Endodermal cell (in vitro differentiated cells): Measurements from ENCODE around the gene CCL1. TPM values are rescaled to one million over a fixed set of nuclear protein-coding genes. Genes with fewer than 3 reads are reported as not detected.

Source experiments
- DNase-seq: peaks from one replicate; pipeline ENCODE4 v3.0.0-alpha.2; 2017
- H3K27ac ChIP-seq: 2 replicates; pipeline ENCODE4 v1.5.1; 2013; ENCODE audit warnings: mild to moderate bottlenecking, low read depth, low read length, moderate library complexity
- H3K27me3 ChIP-seq: 2 replicates; pipeline ENCODE4 v1.6.1; 2013; ENCODE audit warnings: mild to moderate bottlenecking, low read length, moderate library complexity; ENCODE audit not compliant: insufficient read depth, control insufficient read depth, poor library complexity, severe bottlenecking
- H3K36me3 ChIP-seq: 2 replicates; pipeline ENCODE4 v1.7.0; 2013; ENCODE audit warnings: mild to moderate bottlenecking, low read length, moderate library complexity; ENCODE audit not compliant: control insufficient read depth, insufficient read depth
- H3K4me1 ChIP-seq: one replicate; pipeline ENCODE4 v1.7.0; 2013; ENCODE audit warnings: low read length; ENCODE audit not compliant: control insufficient read depth, insufficient read depth
- H3K4me3 ChIP-seq: 2 replicates; pipeline ENCODE4 v1.5.1; 2013; ENCODE audit warnings: mild to moderate bottlenecking, low read length, moderate library complexity
- H3K9ac ChIP-seq: 2 replicates; pipeline ENCODE4 v1.6.1; 2013; ENCODE audit warnings: mild to moderate bottlenecking, low read length, moderate library complexity; ENCODE audit not compliant: poor library complexity, severe bottlenecking; ENCODE audit errors: extremely low read depth
- H3K9me3 ChIP-seq: 2 replicates; pipeline ENCODE4 v1.6.1; 2013; ENCODE audit warnings: mild to moderate bottlenecking, low read length, moderate library complexity; ENCODE audit not compliant: control insufficient read depth
- H3K27ac Mint-ChIP-seq: 2 replicates; pipeline ENCODE4 v1.8.0; 2020; ENCODE audit warnings: mixed read lengths
- H3K27me3 Mint-ChIP-seq: 2 replicates; pipeline ENCODE4 v1.8.0; 2021; ENCODE audit warnings: mild to moderate bottlenecking, mixed read lengths; ENCODE audit not compliant: insufficient read depth
- H3K36me3 Mint-ChIP-seq: 2 replicates; pipeline ENCODE4 v1.8.0; 2020; ENCODE audit warnings: low read depth, mixed read lengths
- H3K4me1 Mint-ChIP-seq: 2 replicates; pipeline ENCODE4 v1.8.0; 2020; ENCODE audit warnings: mixed read lengths
- H3K4me3 Mint-ChIP-seq: 2 replicates; pipeline ENCODE4 v1.8.0; 2020; ENCODE audit warnings: mild to moderate bottlenecking, moderate library complexity, mixed read lengths
- H3K9me3 Mint-ChIP-seq: 2 replicates; pipeline ENCODE4 v1.8.0; 2020; ENCODE audit warnings: mild to moderate bottlenecking, mixed read lengths
- CTCF ChIP-seq: fragments of 200-600 bp; sonication (generic); conservative IDR thresholded peaks from 2 replicates; pipeline ENCODE4 v1.5.0; 2021; ENCODE audit warnings: antibody characterized with exemption, mild to moderate bottlenecking
- WGBS, 2 experiments: methylation state at CpG; one replicate each; pipeline versions ENCODE4 v1.1.5 to v1.1.7; 2013; ENCODE audit warnings: missing lambda C conversion rate in 2 of 2, mixed read lengths in 1 of 2; ENCODE audit not compliant: insufficient coverage in 1 of 2, insufficient read length in 1 of 2; 5-methylcytosine and 5-hydroxymethylcytosine counted together
- total RNA-seq, 2 donors: library from RNA; stranded (reverse); fragmentation: NEBNext Ultra II Directional in 1 of 2; extraction: Animal tissue kit (Norgen Biotek cat#: 25700) in 1 of 2; gene quantifications; 2 replicates in 1 of 2; 3 replicates in 1 of 2; pipeline ENCODE4 v1.2.1, GENCODE V29; 2021

CCL1 gene
- total RNA-seq, 2 donors from 2014 or later = not detected

- H3K9me3 Mint-ChIP-seq = no peaks in the 10 kb centered on the region
- peak; percentile 36 for DNase-seq
- Histone ChIP-seq H3K36me3 (no peaks in the 10 kb centered on the region), H3K4me1 (no peaks in the 10 kb centered on the region), H3K9me3 (no peaks in the 10 kb centered on the region), H3K9ac (no peak overlapping the region), H3K27me3 (no peaks in the 10 kb centered on the region), H3K27ac (no peak overlapping the region), H3K4me3 (no peak overlapping the region)
- no peak overlapping the region for H3K4me3 Mint-ChIP-seq
- no peak for TF ChIP-seq CTCF
- H3K4me1 Mint-ChIP-seq = peaks cover 42% of the 10 kb centered on the region
- 76 to 79% methylated on average over 4 to 6 of the region's 6 CpGs for WGBS, 2 experiments
- peaks cover 16% of the 10 kb centered on the region for H3K27me3 Mint-ChIP-seq
- no peak overlapping the region for H3K27ac Mint-ChIP-seq
- H3K36me3 Mint-ChIP-seq = no peaks in the 10 kb centered on the region
These were observed 15.7 kb upstream of the CCL1 start for GRCh38 chr17:34378664-34379101.

- DNase-seq = peak; percentile 30
- 91 to 93% methylated on average over 3 of the region's 3 CpGs for whole genome bisulfite sequencing, 2 experiments
- Mint-ChIP-seq H3K27ac (no peak overlapping the region), H3K4me3 (no peak overlapping the region), H3K27me3 (peaks cover 22% of the 10 kb centered on the region), H3K4me1 (peaks cover 34% of the 10 kb centered on the region), H3K36me3 (no peaks in the 10 kb centered on the region), H3K9me3 (no peaks in the 10 kb centered on the region)
- H3K27ac ChIP-seq = no peak overlapping the region
- H3K4me3 ChIP-seq = no peak overlapping the region
- H3K9me3 ChIP-seq = no peaks in the 10 kb centered on the region
- H3K4me1 ChIP-seq = no peaks in the 10 kb centered on the region
- H3K27me3 ChIP-seq = peaks cover 1% of the 10 kb centered on the region
- no peak overlapping the region for H3K9ac ChIP-seq
- H3K36me3 ChIP-seq = no peaks in the 10 kb centered on the region
- TF ChIP-seq CTCF = no peak
These were observed 14.2 kb upstream of the CCL1 start for GRCh38 chr17:34377078-34377823.

- no peak overlapping the region for H3K9ac ChIP-seq
- Mint-ChIP-seq H3K9me3 (no peaks in the 10 kb centered on the region), H3K27ac (no peak overlapping the region), H3K36me3 (no peaks in the 10 kb centered on the region), H3K27me3 (peaks cover 37% of the 10 kb centered on the region), H3K4me1 (peaks cover 28% of the 10 kb centered on the region), H3K4me3 (no peak overlapping the region)
- DNase-seq = peak; percentile 32
- TF ChIP-seq CTCF = no peak
- H3K27ac ChIP-seq = no peak overlapping the region
- peaks cover 7% of the 10 kb centered on the region for H3K27me3 ChIP-seq
- no peaks in the 10 kb centered on the region for H3K36me3 ChIP-seq
- no peaks in the 10 kb centered on the region for H3K9me3 ChIP-seq
- 90 to 94% methylated on average over 9 to 11 of the region's 11 CpGs for WGBS, 2 experiments
- H3K4me3 ChIP-seq = no peak overlapping the region
- H3K4me1 ChIP-seq = no peaks in the 10 kb centered on the region
These were observed 12.5 kb upstream of the CCL1 start for GRCh38 chr17:34375426-34375997.
